SHP77 treated with DMSO at 0.1 percent for 48 hours (cell line): Measurements from ENCODE around the gene ASIC1.

Source experiments
- DNase-seq: peaks from one replicate; lab custom pipeline; 2025; lab: John Stamatoyannopoulos, UW

The ASIC1 gene

DNA sequence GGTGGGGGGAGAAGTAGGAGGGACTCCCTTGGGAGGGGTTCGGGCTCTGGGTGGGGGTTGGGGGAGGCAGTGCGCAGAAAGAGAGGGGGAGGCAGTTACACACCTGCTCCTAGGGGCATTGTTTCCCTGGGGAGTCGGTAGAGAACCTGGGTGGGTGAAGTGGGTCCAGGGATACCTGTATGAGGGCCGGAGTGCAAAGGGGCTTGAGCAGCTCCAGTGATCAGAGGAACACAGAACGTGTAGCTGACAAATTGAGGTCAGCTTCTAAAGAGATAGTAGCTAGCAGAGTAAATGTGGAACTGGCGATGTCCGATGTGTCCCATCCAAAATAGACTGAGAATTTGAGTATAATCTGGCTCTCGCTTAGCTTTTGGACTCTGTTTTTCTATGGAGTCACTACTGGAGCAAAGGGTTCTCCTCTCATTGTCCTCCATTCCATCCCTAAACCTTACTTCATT is 28.2 kb downstream of the ASIC1 start:
- no peak for DNase-seq

DNA sequence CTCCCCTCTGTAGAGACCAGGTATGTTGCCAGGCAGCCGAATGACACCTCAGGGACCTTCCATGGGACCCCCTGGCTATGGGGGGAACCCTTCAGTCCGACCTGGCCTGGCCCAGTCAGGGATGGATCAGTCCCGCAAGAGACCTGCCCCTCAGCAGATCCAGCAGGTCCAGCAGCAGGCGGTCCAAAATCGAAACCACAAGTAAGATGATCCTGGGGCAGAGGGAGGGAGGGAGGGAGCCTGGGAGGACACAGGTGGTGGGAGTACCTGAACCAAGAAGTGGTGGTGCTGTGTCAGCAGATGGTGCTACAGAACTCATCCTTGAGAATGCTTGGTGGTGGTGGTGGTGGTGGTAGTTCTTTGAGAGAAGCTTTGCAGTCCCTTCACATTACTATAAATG is 28.8 kb downstream of the ASIC1 start:
- no peak for DNase-seq

DNA sequence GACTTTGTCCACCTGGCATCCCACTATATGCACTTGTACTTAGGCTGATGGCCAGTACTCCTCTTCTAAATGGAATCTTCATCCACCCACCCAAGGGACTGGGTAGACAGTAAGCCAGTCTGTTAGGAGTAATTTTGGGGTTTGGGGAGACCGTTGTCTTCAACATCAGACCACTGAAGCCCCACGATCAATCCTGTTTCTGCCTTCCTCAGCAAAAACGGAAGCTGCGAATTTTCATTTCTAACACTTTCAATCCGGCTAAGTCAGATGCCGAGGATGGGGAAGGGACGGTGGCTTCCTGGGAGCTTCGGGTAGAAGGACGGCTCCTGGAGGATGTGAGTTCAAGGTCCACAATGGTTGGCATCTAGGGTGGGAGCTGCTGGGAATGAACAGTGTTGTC is 29.8 kb downstream of the ASIC1 start:
- no peak for DNase-seq

DNA sequence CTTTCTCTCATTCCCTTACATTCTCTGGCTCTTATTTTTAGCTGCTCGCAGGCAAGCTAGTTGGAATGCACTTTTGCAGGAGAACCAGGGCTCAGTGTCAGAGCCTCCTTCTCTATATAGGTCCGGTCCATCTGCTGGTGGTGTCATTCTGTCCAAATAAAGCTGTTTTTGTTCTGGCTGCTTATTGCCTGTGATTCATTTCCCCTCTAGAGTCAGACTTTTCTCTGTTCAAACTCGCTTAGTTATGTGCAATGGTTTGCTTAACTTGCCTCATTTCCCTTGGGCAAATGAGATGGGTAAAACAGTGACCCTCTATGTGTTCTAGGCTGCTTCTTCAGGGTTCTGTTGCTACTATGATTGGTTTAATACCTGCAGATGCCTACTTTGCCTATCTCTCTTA is 30.6 kb downstream of the ASIC1 start:
- DNase-seq, result no peak

DNA sequence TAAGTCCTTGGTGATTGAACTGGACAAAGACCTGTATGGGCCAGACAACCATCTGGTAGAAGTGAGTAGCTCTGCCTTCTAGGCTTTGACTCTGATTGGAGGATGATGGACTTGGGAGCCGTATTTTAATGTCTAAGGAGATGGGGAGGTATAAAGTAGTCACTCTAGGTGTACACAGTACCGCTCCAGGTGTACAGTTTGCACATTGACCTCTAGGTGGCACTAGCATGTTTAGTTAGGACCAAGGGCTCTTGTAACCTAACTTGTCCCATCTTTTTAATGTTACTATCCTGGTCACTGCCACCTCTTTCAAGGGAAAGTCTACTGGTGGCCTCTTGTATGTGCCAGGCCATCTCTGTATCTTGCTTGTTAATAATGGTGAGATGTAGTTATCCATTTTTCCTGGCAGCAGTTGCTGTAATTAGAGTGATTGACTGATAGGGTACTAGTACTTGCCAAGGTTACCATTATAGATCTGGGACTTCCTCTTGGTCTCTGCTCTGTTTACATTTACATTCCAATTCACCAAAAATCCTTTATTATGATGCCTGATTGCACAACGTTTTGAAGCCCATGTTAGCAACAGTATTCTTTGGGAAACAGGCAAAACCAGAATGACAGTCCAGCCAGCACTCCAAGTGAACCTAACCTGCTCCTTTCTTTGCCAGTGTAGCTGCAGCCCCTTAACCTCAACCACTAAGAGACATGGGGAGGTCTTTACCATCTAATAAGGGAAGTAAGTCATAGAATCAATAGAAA is 31.4 kb downstream of the ASIC1 start:
- DNase-seq, result peak; percentile 17

DNA sequence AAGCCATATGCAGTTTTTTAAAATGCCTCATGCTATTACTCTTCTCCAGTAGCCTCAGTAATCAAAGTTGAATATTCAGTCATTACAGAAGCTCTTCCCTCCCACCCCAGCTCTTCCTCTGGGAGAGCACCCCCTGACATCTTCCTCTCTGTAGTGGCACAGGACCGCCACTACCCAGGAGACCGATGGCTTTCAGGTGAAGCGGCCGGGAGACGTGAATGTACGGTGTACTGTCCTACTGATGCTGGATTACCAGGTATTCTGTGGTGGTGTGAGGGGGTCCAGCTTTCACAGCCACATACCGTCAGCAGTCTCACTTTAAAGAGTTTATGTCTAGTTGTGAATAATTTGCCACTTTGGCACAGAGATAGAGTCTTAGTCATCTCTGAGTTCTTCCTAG is 32.3 kb downstream of the ASIC1 start:
- no peak for DNase-seq

DNA sequence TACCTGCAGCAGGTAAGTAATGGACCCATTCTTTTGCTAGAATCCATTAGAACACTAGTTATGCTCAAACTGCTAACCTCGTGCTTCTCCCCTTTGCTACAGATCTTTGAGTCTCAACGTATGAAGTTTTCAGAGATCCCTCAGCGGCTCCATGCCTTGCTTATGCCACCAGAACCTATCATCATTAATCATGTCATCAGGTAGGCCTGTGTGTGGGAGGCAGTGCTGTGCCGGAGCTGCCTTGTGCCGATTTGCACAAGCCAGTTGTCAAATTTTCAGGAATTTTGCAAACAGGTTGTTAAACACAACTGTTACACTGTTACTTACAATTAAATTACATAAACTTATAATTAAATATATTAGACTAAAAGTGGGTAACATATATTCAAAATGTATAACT is 33.0 kb downstream of the ASIC1 start:
- DNase-seq, result no peak

DNA sequence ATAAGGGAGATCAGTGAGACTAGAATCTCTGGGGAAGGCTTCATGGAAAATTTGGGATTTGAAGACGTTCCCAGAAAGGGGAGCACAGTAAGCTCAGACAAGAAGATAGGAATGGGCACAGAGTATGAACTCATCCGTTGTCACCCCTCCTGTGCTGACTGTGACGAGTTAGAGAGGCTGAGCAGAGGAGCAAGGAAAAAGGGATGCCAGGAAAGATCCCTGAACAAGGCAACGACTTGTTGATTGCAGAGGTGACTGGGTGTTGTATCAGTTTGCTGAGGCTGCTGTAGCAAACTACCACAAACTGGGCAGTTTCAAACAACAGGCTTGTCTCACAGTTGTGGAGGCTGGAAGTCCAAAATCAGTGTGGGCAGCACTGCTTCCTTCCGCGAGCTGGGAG is 40.6 kb downstream of the ASIC1 start:
- no peak for DNase-seq

DNA sequence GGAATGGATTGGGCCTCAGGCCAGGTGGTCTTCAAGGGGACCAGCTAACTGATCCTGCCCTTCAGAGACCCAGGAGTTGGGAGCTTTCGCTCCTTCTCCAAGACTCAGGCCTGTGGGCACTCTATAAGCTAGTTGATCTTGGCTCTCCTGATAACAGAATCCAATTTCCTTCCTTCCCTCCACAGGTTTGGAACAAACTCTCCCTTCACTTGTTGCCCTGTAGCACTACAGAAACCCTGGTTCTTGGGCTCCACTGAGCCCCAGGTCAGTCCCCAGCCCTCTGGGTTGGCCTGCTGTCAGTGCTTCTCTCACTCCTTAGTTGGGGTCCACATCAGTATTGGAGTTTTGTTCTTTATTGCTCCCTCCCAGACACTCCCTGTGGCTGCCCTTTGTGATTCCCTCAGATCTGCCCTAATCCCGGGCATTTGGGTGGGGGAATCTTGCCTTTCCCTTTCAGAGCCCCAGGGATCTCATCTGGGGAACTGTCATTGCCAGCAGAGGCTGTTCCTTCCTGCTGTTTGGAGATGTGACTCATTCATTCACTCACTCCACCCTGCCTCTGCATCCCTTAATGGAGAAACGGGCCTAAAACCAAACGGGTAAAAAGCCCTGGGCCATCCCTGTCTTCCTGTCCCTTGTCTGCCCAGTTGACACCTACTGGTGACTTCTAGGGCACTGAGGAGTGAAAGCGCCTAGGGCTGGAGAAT is 42.1 kb downstream of the ASIC1 start:
- DNase-seq, result no peak

DNA sequence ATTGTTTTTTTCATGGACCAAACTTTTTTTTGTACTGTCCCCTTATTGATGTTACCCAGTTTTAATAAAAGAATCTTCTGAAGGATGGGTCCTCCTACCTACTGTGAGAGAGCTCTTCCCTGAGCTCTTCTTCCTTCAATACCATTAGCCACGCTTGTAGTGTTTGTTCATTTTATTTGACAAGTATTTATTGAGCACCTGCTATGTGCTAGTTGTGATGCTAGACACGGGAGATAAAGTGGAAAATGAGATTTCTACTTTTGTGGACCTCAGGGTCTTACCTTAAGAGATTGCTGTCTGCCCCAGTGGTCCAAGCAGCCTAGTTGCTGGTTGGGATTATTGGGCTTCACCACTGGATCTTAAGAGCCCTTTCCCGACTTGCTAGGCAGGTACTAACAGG is 43.2 kb downstream of the ASIC1 start:
- no peak for DNase-seq

DNA sequence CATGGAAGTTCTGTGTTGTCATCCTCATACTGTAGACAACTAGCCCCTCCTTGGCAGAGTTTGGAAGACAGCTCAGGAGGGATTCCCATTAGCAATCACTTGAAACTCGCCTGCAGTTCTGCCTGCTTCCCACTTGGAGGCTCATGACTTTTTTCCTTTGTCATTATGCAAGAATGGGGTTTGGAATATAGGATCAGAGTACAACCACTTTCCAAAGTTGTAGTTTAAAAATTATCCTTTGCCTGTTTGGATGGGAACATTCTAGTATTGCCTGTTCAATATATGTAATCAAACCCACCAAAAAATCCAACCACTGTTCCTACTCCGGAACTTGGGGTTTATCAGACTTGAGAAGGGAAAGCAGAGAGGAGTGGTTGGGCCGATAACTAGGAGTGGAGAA is 44.3 kb downstream of the ASIC1 start:
- DNase-seq, result no peak

DNA sequence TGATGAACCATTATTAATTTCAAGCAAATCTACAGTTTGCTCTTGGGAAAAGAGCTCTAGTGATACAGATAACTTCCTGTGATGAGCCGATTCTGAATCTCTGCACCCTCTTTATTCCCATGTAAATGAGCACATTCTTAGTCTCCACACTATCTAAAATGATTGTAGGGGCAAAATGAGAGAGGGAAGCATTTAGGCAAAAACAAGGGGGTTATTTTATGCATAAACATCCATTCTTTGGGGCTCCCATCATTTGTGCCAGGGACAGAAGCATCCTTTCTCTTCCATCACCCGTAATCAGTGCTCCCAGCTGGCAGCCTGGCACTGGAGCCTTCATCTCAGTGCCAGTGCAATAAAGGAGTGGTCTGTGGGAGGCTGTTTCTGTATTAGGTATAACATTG is 44.7 kb downstream of the ASIC1 start:
- no peak for DNase-seq

DNA sequence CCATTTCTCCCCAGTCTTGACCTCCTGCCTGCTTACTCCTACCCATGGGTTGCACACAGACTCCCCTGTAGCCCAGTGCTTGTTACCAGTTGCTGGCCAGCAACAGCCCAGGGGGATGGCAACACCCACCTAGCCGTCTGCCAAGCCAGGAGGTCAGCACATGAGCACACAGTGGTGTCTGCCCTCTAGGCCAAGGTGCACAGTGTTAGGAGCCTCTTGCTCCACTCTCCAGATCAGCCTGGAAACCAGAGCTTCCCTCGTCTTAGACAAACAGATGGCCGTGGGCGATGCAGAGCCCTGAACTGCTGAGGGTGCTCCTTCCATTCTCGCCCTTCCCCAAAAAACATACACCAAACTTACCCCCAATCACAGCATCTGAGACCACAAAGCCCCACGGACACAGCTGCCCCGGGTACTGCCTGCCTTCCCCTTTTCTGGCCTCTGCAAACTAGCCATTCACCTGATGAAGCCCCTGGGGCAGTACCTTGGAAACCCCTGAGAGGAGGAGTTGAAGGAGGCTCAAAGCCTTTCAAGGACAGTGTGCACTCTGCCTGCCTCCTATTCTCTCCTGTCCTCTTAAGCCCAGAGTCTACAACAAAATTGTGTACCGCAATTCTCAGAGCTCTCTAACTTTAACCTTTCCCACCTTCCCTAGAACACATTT is 45.4 kb downstream of the ASIC1 start:
- no peak for DNase-seq

DNA sequence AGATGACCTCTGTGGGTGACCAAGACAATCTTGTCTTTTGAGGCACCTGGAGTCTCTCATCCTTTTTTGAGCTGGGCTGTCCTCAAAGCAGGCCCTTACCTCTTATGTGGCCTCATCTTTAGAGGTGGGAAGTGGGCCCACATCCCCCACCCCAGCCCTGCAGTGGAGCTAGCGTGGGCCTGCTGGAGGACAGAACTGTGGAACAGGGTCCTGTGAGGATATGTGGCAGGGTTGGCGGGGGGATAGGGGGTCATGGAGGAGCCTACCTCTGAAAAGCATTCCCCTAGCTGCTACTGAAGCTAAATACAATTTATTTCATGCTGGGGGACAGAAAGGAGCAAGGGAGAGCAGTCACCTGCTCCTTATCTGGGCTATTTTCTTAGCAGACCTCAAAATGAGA is 46.0 kb downstream of the ASIC1 start:
- no peak for DNase-seq

DNA sequence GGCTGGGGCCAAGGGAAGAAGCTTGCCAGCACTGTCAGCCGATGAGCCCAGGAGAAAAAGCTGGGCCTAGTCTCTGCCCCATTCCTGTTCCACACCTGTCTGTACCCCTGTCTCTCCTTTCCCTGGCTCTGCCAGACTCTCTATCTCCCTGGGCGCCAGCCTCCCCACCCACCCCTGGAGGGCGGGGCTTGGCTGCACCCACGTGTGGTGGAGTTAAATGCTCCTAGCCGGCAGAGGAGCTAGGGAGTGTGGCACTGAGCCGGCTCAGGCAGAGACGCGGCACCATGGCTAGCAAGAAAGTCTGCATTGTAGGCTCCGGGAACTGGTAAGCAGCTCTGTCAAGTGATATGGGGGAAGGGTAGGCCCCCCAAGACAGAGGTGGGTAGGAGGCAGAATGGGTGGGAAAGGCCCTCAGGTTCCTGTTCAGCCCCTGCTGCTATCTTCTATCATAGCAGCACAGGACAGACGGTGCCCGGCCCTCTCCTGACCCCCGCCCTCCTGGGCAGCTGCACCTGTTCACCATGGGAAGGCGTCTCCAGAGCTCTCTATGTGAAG is 46.4 kb downstream of the ASIC1 start, which contains the start of gene GPD1:
TSS of gene GPD1 (plus strand) at position 242 of the 555 bp plus-strand sequence. CDS start at position 285, 43 bp downstream.
- DNase-seq, result no peak

DNA sequence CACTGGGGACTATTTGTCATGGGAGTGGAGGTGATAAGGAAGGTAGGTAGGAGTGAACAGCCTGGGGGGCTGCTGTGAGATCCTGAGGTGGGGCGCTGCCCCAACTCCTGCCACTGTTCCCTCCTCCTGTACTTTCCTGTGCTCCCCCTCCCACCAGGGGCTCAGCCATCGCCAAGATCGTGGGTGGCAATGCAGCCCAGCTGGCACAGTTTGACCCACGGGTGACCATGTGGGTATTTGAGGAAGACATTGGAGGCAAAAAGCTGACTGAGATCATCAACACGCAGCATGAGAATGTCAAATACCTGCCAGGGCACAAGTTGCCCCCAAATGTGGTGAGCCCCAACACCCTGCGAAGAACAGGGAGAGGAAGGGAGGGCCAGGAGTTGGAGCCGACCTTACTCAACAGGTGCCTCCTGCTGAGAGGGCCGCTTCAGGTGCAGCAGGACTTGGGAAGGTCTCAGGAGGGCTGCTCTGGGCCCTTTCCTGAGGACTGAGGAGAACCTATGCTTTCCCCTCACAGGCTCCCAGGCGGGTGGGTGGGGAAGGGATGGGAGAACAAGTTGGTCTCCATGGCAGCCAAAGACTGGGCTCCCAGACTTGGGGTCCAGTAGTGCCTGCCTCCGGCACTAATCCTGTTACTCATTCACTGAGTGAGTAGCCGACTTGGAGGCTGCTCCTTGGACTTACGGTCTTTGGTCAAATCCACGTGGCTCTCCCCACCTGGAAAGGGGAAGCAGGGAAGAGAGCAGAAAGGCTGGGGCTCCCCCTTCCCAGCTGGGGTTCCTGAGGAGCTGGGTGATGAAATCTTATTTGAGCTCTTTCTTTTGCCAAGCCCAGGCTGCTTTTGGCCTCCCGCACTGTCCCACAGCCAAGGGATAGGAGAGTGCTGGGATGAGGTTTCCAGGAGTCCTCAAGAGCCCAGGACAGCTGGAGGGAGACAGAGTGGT is 47.3 kb downstream of the ASIC1 start:
- DNase-seq, result no peak

DNA sequence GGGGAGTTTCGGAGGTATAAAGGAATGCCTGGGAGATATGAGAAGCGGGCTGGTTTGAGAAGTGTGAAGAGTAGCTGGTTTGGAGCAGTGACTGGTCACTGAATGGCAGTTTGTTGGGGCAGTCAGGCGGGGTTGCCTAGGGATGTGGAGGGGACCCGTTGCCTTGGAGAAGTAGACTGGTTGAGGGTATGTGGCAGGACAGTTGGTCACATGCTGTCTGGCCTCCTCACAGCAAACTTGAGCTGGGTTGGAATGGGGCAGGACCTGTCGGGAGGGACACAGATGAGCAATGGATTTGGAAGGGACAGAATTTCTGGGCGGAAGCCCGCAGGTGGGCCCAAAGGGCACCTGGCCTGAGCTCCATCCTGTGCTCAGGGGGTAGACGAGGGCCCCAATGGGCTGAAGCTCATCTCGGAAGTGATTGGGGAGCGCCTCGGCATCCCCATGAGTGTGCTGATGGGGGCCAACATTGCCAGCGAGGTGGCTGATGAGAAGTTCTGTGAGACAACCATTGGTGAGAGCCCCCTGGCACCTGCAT is 48.6 kb downstream of the ASIC1 start:
- no peak for DNase-seq

DNA sequence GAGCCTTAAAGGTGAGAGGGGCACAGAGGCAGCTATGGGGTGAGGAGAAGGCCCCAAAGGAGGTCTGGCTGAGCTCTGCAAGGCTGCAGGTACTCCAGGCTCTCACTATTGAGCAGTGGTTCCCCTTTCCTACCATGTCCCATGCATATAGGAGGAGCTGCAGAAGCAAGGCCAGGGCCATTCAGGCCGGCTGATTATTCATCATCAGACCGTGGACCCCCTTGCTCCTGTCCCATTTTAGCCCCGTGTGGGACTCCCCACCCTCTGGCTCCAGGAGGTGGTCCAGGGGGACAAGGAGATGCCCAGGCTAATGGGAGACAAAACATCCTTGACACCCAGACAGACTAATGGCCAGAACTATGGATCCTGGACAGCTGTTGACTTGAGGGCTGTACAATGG is 49.5 kb downstream of the ASIC1 start:
- DNase-seq, result no peak

DNA sequence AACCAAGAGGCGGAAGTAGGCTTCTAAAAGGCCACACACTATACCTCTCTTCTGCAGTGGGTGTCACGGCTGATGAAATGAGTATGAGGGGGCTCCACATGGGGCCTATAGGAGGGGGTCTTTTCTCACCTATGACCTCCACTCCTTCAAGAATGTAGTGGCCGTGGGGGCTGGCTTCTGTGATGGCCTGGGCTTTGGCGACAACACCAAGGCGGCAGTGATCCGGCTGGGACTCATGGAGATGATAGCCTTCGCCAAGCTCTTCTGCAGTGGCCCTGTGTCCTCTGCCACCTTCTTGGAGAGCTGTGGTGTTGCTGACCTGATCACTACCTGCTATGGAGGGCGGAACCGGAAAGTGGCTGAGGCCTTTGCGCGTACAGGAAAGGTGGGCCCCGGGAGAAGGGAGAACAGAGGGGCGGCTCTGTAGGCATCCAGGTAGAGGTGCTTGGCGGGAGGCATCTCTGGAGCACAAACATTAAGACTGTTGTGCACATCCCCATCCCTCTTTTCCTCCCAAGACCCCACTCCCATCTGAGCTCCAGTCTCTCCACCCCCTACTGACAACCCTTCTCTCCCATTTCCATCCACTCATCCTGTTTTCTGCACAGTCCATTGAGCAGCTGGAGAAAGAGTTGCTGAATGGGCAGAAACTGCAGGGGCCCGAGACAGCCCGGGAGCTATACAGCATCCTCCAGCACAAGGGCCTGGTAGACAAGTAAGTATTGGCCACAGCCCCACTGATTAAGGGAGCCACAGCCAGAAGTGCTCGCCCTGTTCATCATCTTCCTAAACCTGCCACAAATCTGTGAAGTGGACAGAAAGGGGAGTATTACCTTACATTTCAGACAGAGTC is 50.2 kb downstream of the ASIC1 start:
- no peak for DNase-seq

DNA sequence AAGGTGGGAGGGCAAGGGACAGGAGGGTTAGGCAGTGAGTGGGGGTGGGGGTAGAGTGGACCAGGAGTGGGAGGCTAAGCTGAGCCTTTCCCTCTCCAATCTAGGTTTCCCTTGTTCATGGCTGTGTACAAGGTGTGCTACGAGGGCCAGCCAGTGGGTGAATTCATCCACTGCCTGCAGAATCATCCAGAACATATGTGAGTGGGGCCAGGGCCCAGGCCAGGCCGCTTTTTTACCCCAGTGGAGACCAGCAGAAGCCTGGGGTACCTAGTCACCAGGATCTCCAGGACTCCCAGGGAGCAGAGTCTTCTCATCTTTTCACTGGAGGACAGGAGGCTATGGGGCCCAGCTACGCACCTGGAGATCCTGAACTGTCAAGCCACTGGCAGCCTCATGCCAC is 51.9 kb downstream of the ASIC1 start:
- no peak for DNase-seq
